Head of caudate nucleus (tissue), 42 donors: ENCODE results near the gene CYP2W1.

Experiments used
- DNase-seq, 42 donors: peaks; one replicate each; pipeline versions ENCODE4 v3.0.0 to v3.0.0-alpha.2; 2020 to 2021; ENCODE audit warnings: mixed read lengths in 7 of 42
- intact Hi-C: fragments of 100-400 bp; cut with DNase I; formaldehyde crosslinking; loops from one replicate; pipeline ENCODE4 v1.15.0; 2022

The CYP2W1 gene

DNA sequence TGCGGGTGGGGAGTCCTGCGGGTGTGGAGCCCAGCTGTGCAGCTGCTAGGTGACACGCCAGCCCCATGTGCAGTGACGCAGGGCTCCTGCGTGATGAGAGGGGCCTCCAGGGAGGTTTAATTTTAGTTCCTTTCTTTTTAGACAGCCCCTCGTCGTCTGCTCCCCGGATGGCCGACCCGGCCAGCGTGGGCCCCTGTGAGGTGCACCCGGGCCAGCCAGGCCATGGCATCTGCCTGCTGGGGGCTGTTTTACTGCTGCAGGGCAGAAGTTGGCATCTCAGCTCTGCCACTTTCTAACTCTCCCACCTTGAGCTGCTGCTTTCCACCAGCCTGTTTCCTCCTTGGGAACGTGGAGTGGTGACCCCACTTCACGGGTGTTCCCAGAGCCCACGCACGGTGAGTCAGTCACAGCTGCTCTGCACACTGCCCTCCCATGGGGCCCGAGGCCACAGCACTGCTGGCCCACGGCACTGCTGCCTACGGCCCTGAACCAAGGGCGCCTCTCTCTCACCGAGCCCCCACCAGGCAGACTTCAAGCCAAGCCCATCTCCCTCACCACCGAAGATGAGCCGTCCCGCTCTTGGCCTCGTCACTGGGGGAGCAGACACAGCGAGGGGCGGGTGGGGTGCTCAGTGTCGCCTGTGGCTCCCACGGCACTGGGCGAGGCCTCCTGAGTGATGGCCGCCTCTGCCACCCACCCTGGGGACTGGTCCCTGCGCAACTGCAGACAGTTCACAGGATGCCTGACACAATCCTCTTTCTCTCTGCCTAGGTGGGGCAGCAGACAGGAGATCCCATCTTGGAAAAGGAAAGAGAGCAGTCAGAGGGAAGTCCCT is 21.3 kb downstream of the CYP2W1 start:
- intact Hi-C loops = no loop called here
- DNase-seq = peak in 28 of 42 donors; percentile 21 to 79 (median 54)

DNA sequence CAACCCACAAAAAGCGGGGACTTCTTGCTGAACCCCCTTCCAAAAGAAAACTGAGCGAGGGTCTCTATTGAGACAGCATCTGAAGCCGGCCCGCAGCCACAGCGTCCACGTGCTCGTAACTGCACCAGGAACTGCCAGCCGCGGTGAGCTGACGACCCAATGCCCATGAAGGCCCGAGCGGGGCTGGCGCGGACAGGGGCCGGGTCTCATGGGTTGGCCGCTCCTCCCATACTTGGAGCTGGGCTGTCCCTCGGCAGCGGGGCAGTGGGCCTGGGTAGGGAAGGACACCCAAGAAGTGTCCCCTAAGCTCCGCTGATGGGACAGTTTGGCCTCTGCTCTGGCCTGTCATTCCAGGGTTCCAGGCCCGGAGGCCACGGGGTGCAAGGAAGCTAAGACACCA is 22.3 kb downstream of the CYP2W1 start:
- no peak for DNase-seq
- intact Hi-C loops = no loop called here

- DNase-seq = no peak
- intact Hi-C loops = no loop called here
These were observed 24.9 kb downstream of the CYP2W1 start for GRCh38 chr7:1007901-1008300.

DNA sequence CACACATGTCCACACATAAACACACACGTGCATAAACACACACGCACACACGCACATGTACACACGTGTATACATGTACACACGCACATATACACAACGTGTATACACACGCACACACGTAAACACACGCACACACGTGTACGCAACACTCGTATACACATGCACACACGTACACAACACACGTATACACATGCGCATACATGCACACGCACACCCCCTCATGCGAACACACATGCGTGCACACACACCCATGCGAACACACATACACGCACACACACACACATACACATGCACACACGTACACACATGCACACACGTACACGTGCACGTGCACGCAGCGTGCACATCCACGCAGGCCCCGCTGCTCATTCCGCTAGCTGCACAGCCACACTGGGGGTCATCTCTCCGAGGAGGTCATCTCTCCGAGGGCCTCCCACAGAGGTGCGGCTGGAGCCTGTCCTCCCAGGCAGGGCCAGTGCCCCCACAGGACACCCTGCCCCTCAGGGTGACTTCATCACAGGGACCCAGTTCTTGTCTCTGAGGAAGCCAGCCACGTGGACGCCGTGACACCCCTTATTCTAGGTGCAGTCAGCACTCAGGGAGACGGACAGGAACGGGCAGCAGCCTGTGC is 25.9 kb downstream of the CYP2W1 start:
- intact Hi-C loops = no loop called here
- DNase-seq = no peak

DNA sequence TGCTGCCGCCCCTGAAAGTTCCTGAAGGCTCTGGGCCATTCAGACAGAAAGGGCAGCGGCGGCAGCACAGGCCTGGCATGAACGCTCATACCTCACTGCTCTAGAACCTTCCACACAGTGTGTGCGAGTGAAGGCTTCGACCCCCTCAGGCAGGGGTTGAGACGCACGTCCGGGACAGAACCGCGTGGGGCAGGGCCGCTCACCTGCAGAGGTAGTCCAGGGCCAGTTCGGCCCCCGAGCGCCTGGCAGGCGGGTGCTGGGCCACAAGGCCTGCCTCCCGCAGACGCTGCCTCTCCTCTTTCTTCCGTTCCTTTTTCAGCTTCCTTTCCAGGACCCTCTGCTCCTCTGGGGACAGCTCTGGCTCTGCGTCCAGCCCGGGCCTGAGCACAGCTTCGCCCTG is 26.8 kb downstream of the CYP2W1 start:
- DNase-seq = no peak
- intact Hi-C loops = no loop called here

GRCh38 chr7:1010226-1010625 is 27.2 kb downstream of the CYP2W1 start:
- no peak for DNase-seq
- intact Hi-C loops = no loop called here

DNA sequence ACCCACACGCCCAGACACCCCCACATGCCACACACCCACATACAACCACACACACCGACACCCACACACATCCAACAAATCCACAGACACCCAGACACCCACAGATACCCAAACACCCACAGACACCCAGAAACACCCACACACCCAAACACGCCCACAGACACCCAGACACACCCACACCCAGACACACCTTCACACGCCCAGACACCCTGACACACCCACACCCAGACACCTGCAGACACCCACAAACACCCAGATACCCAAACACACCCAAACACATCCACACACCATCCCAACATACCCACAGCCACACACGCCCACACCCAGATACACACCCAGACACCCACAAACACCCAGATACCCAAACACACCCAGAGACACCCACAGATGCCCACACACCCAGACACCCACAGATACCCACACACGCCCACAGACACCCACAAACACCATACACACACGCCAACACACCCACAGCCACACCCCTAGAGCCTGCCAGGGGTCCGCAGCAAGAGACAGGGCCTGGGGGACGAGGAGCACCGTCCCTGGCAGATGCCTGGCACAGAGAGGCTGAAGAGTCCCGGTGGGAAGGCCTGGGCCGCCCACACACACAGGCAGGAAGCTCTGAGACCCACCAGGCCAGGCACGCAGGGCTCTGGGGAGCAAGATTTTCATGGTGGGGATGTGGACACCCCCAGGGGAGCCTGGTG is 28.5 kb downstream of the CYP2W1 start:
- intact Hi-C loops = no loop called here
- DNase-seq = no peak

GRCh38 chr7:1012004-1012715 is 29.2 kb downstream of the CYP2W1 start:
- no peak for DNase-seq
- intact Hi-C loops = no loop called here

DNA sequence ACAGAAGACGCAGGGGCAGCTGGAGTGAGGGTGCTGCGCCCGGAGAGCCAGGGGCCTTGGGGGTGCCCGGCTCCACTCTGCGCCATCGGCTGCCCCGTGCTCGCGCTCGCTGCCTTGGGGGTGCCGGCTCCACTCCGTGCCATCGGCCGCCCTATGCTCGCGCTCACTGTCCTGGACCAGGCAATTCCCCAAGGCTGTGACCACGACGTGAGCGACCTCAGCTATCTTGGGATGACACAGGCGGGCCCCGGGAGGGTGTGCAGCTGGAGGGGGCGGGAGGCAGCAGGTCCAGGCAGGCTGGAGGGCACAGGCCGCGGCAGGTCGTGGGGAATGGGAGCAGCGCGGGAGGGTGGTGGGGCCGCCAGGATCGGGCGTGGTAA is 29.7 kb downstream of the CYP2W1 start:
- DNase-seq = no peak
- intact Hi-C loops = no loop called here

GRCh38 chr7:1013581-1013980 is 30.6 kb downstream of the CYP2W1 start:
- intact Hi-C loops = no loop called here
- DNase-seq = no peak

GRCh38 chr7:1014681-1015080 is 31.7 kb downstream of the CYP2W1 start:
- peak in 1 of 42 donors; percentile 3 for DNase-seq
- intact Hi-C loops = no loop called here

DNA sequence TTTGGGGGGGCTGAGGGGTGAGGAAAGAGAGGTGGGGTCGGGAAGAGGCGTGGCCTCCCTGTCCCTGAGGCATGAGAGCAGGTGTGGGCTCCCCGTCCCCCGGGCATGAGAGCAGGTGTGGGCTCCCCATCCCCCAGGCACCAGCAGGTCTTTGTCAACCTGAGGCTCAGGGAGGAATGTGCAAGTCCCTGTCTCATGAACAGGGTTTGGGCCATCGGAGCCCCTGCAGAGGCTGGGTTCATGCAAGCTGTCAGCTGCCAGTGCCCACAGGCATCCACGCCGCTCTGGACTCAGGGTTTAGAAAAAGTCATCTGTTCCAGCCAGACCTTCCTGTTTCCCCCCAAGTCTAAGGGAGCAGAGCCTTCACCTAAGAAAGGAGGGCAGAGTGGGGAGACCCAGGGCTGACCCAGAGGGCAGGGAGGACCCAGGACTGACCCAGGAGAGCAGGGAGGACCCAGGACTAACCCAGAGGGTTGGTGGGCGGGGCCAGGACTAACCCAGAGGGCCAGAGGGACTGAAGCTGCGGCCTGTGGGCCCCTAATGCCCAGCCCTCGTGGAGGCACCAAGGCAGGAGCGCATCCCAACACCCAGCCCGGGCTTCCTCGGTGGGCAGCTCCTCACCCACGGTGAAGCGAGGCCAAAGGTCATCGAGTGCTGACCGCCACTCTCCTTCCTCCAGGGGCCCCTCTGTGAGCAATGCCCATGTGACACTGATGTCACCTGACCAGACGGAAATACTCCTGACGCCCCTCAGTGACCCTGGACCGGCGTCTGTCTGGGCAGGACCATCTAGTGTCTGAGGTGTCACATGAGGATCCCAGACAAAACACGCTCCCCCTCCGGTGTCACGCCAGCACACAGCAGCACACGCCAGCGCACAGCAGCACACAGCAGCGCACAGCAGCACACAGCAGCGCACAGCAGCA is 32.5 kb downstream of the CYP2W1 start:
- peak in 2 of 42 donors; percentile 3 to 5 for DNase-seq
- intact Hi-C loops = no loop called here

DNA sequence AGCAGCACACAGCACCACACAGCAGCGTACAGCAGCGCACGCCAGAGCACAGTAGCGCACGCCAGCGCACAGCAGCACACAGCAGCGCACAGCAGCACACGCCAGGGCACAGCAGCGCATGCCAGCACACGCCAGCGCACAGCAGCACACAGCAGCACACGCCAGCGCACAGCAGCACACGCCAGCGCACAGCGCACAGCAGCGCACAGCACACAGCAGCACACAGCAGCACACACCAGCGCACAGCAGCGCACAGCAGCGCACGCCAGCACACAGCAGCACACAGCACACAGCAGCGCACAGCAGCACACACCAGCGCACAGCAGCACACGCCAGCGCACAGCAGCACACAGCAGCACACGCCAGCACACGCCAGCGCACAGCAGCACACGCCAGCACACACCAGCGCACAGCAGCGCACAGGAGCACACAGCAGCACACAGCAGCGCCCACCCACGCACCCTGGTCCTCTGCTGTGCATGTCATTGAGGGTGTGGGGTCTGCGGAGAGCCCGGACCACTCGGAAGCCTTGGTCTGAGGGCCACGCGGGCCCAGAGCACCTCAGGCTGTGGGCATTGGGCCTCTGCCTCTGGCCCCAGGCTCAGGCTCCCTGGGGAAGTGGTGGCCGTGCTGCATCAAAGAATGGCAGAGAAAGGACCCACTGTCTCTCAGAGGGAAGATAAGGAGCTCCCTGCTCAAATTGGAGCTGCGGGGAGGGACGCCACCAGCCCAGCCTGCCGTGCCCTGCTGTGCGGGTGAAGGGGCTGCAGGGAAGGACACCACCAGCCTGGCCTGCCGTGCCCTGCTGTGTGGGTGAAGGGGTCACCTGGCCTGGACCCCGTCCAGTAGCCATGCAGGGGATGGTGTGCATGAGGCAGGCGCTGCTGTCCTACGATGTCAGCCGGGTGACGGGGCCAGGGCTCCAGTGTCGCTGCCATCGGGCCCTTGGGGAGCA is 33.9 kb downstream of the CYP2W1 start:
- intact Hi-C loops = no loop called here
- peak in 1 of 42 donors; percentile 5 for DNase-seq

- peak in 1 of 42 donors; percentile 2 for DNase-seq
- intact Hi-C loops = no loop called here
These were observed 34.8 kb downstream of the CYP2W1 start for GRCh38 chr7:1017586-1018333.

GRCh38 chr7:1018334-1018695 is 35.3 kb downstream of the CYP2W1 start:
- no peak for DNase-seq
- intact Hi-C loops = no loop called here

DNA sequence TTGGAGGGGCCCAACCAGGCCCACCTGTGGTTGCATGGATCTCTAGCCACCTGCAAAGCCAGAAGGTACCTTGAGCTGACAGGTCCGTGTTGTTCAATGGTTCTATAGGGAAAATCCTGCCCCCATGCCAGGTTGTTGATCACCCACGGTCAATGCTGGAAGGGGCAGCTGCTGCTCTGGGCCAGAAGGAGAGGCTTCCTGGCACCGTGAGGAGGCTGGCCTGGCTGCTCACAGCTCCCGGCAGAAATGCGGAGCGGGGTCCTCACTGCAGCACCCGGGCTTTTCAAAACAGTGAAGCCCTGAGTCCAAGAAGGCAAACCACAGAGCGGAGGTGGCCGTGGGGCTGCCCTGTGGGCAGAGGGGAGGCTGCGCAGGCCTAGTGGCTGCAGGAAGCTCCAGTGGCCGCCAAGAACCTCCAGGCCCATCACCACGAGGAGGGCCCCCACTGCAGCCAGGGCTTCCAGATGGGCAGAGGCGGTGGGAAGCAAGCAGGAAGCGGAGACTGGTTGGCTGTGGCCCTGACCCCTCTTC is 36.3 kb downstream of the CYP2W1 start:
- intact Hi-C loops = no loop called here
- no peak for DNase-seq
